Measurements from ENCODE around the gene EHF. TPM values are rescaled to one million over a fixed set of nuclear protein-coding genes. Genes with fewer than 3 reads are reported as not detected.

EHF gene
- total RNA-seq, 2 donors from 2014 or later: 0.22 TPM; not detected in 1

GRCh38 chr11:34646431-34646830, 25.5 kb downstream of the EHF start:
- Mint-ChIP-seq H3K27me3 (ENCODE audit: insufficient read depth) (peaks cover 2% of the 10 kb centered on the region), H3K36me3 (ENCODE audit: low read depth) (no peaks in the 10 kb centered on the region), H3K27ac (no peak overlapping the region), H3K4me3 (no peak overlapping the region), H3K9me3 (no peaks in the 10 kb centered on the region), H3K4me1 (peaks cover 20% of the 10 kb centered on the region)
- Histone ChIP-seq H3K9ac (ENCODE audit: extremely low read depth, low read length, poor library complexity, severe bottlenecking) (no peak overlapping the region), H3K4me1 (ENCODE audit: control insufficient read depth, insufficient read depth, low read length) (peaks cover 7% of the 10 kb centered on the region), H3K9me3 (ENCODE audit: control insufficient read depth, low read length) (no peaks in the 10 kb centered on the region), H3K4me3 (ENCODE audit: low read length) (no peak overlapping the region), H3K27me3 (ENCODE audit: control insufficient read depth, insufficient read depth, low read length, poor library complexity, severe bottlenecking) (no peaks in the 10 kb centered on the region), H3K36me3 (ENCODE audit: control insufficient read depth, insufficient read depth, low read length) (no peaks in the 10 kb centered on the region), H3K27ac (ENCODE audit: low read depth, low read length) (no peak overlapping the region)
- TF ChIP-seq, protein P1, sequence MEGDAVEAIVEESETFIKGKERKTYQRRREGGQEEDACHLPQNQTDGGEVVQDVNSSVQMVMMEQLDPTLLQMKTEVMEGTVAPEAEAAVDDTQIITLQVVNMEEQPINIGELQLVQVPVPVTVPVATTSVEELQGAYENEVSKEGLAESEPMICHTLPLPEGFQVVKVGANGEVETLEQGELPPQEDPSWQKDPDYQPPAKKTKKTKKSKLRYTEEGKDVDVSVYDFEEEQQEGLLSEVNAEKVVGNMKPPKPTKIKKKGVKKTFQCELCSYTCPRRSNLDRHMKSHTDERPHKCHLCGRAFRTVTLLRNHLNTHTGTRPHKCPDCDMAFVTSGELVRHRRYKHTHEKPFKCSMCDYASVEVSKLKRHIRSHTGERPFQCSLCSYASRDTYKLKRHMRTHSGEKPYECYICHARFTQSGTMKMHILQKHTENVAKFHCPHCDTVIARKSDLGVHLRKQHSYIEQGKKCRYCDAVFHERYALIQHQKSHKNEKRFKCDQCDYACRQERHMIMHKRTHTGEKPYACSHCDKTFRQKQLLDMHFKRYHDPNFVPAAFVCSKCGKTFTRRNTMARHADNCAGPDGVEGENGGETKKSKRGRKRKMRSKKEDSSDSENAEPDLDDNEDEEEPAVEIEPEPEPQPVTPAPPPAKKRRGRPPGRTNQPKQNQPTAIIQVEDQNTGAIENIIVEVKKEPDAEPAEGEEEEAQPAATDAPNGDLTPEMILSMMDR (conservative IDR thresholded peaks at IDR 0.05): no peak
- 94% methylated on average over 7 to 8 of the region's 8 CpGs for WGBS, 2 experiments (ENCODE audit: insufficient coverage in 1 of 2, insufficient read length in 1 of 2)
- DNase-seq: no peak

- TF ChIP-seq, protein P1 (conservative IDR thresholded peaks at IDR 0.05): no peak
- Histone ChIP-seq H3K4me3 (ENCODE audit: low read length) (no peak overlapping the region), H3K9me3 (ENCODE audit: control insufficient read depth, low read length) (no peaks in the 10 kb centered on the region), H3K27me3 (ENCODE audit: control insufficient read depth, insufficient read depth, low read length, poor library complexity, severe bottlenecking) (no peaks in the 10 kb centered on the region), H3K36me3 (ENCODE audit: control insufficient read depth, insufficient read depth, low read length) (no peaks in the 10 kb centered on the region), H3K4me1 (ENCODE audit: control insufficient read depth, insufficient read depth, low read length) (peaks cover 7% of the 10 kb centered on the region), H3K27ac (ENCODE audit: low read depth, low read length) (no peak overlapping the region), H3K9ac (ENCODE audit: extremely low read depth, low read length, poor library complexity, severe bottlenecking) (no peak overlapping the region)
- H3K4me1 Mint-ChIP-seq: peaks cover 23% of the 10 kb centered on the region
- 86 to 95% methylated on average over 1 to 2 of the region's 2 CpGs for WGBS, 2 experiments (ENCODE audit: insufficient coverage in 1 of 2, insufficient read length in 1 of 2)
- no peak overlapping the region for H3K4me3 Mint-ChIP-seq
- no peaks in the 10 kb centered on the region for H3K9me3 Mint-ChIP-seq
- H3K27me3 Mint-ChIP-seq (ENCODE audit: insufficient read depth): peaks cover 2% of the 10 kb centered on the region
- no peak overlapping the region for H3K27ac Mint-ChIP-seq
- H3K36me3 Mint-ChIP-seq (ENCODE audit: low read depth): no peaks in the 10 kb centered on the region
- DNase-seq: no peak
These were observed 26.2 kb downstream of the EHF start for GRCh38 chr11:34647131-34647530.

- no peak overlapping the region for H3K27ac ChIP-seq (ENCODE audit: low read depth, low read length)
- 92 to 94% methylated on average over 3 of the region's 3 CpGs for WGBS, 2 experiments (ENCODE audit: insufficient coverage in 1 of 2, insufficient read length in 1 of 2)
- no peaks in the 10 kb centered on the region for H3K9me3 Mint-ChIP-seq
These were observed 26.6 kb downstream of the EHF start for GRCh38 chr11:34647532-34647931.

More at GRCh38 chr11:34647532-34647931, 26.6 kb downstream of the EHF start:
- no peaks in the 10 kb centered on the region for H3K36me3 Mint-ChIP-seq (ENCODE audit: low read depth)
- H3K4me3 Mint-ChIP-seq: no peak overlapping the region
- no peak overlapping the region for H3K4me3 ChIP-seq (ENCODE audit: low read length)
- no peaks in the 10 kb centered on the region for H3K9me3 ChIP-seq (ENCODE audit: control insufficient read depth, low read length)
- TF ChIP-seq, protein P1 (conservative IDR thresholded peaks at IDR 0.05): no peak
- H3K4me1 Mint-ChIP-seq: peaks cover 23% of the 10 kb centered on the region
- peaks cover 7% of the 10 kb centered on the region for H3K4me1 ChIP-seq (ENCODE audit: control insufficient read depth, insufficient read depth, low read length)
- H3K36me3 ChIP-seq (ENCODE audit: control insufficient read depth, insufficient read depth, low read length): no peaks in the 10 kb centered on the region
- no peak for DNase-seq
- H3K27ac Mint-ChIP-seq: no peak overlapping the region
- peaks cover 1% of the 10 kb centered on the region for H3K27me3 Mint-ChIP-seq (ENCODE audit: insufficient read depth)
- no peak overlapping the region for H3K9ac ChIP-seq (ENCODE audit: extremely low read depth, low read length, poor library complexity, severe bottlenecking)
- no peaks in the 10 kb centered on the region for H3K27me3 ChIP-seq (ENCODE audit: control insufficient read depth, insufficient read depth, low read length, poor library complexity, severe bottlenecking)
